Omental fat pad (tissue), 4 donors: ENCODE data around the gene TLX1. TPM values are rescaled to one million over a fixed set of nuclear protein-coding genes. Genes with fewer than 3 reads are reported as not detected.

Experiments used
- ATAC-seq: fragments of 150-250 bp; one replicate; pipeline ENCODE4 v1.9.1; 2016; ENCODE audit warnings: mild to moderate bottlenecking, moderate library complexity; ENCODE audit not compliant: low FRiP score
- DNase-seq: peaks from one replicate; pipeline ENCODE4 v3.0.0-alpha.2; 2019; ENCODE audit warnings: low spot score
- total RNA-seq, 4 donors: library from RNA; depleted of rRNA; stranded (reverse); fragments of >200 nt; gene quantifications; one replicate each; pipeline ENCODE4 v1.1.0, GENCODE V29; 2016
- TF ChIP-seq, protein P1 (sequence below), 3 donors: fragments of 450-650 bp; IDR thresholded peaks; one replicate each; pipeline ENCODE4 v1.5.1; 2016 to 2017; ENCODE audit warnings: antibody characterized with exemption in 3 of 3, mild to moderate bottlenecking in 3 of 3, moderate library complexity in 2 of 3

Gene TLX1
- total RNA-seq, 4 donors from 2014 or later, result not detected

DNA sequence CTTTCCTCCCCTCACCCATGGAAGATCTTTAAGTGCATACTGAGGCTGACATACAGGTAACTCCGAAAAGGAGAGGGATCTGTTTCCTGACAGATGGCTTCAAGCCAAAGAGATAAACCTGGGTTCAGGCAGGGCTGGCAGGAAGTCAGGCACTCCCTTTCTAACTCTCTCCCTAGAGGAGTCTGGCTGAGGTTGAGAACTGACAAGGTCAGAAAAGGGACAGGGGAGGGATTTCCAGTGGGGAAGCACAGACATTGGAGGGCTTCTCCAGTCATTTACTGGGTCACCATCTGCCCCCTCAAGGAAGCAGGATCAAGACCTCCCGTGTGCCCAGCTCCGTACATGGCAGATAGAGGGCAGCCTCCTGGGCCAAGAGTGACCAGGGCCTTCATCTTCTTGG, 31.6 kb downstream of the TLX1 start:
- DNase-seq (no peak), ATAC-seq (no peak)
- TF ChIP-seq, protein P1, sequence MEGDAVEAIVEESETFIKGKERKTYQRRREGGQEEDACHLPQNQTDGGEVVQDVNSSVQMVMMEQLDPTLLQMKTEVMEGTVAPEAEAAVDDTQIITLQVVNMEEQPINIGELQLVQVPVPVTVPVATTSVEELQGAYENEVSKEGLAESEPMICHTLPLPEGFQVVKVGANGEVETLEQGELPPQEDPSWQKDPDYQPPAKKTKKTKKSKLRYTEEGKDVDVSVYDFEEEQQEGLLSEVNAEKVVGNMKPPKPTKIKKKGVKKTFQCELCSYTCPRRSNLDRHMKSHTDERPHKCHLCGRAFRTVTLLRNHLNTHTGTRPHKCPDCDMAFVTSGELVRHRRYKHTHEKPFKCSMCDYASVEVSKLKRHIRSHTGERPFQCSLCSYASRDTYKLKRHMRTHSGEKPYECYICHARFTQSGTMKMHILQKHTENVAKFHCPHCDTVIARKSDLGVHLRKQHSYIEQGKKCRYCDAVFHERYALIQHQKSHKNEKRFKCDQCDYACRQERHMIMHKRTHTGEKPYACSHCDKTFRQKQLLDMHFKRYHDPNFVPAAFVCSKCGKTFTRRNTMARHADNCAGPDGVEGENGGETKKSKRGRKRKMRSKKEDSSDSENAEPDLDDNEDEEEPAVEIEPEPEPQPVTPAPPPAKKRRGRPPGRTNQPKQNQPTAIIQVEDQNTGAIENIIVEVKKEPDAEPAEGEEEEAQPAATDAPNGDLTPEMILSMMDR (IDR thresholded peaks at IDR 0.05), result no peak

DNA sequence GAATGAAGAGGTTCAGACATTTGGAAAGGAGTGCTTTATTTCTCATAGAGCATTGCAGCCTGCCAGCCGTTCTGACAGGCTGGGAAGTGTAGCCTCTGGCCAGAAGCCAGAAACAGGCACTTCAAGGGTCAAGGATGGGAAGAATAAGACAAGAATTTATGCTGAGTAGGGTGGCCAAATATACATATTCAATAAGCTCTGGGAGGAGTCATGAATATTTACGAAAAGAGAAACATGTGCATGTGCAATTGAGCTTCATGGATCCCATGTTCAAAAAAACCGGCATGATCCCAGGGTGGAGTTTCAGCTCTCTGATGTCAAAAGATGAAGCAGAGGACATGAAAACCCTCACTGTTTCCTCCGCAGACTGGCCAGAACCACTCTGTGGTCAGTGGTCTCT, 32.9 kb downstream of the TLX1 start:
- no peak for DNase-seq
- ATAC-seq, result no peak
- TF ChIP-seq, protein P1 (IDR thresholded peaks at IDR 0.05), result no peak

DNA sequence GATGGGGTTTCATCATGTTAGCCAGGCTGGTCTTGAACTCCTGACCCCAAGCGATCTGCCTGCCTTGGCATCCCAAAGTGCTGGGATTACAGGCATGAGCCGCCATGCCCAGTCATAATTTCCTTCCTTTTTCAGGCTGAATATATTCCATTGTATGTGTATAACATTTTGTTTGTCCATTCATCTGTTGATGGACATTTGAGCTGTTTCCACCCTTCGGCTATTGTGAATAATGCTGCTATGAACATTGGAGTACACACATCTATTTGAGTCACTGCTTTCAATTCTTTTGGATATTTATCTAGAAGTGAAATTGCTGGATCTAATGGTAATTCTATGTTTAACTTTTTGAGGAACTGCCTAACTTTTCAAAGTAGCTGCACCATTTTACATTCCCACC, 34.6 kb downstream of the TLX1 start:
- TF ChIP-seq, protein P1 (IDR thresholded peaks at IDR 0.05), result no peak
- ATAC-seq (no peak), DNase-seq (no peak)

DNA sequence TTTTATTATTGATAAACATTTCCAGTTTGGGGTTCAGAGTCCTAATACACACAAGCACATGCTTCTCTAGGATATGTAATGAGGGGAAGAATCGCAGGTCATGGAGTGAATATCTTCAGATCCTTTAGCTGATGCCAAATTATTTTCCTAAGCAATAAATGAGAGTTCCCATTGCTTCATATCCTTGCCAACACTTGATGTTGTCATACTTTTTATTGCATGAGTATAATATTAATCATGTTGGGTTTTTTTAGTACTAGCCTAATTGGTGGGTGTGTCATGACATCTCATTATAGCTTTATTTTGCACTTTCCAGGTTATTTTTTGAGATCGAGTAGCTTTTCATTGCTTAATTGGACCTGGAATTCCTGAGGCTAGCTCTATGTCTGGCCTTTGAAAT, 35.3 kb downstream of the TLX1 start:
- TF ChIP-seq, protein P1 (IDR thresholded peaks at IDR 0.05), result no peak
- no peak for DNase-seq

DNA sequence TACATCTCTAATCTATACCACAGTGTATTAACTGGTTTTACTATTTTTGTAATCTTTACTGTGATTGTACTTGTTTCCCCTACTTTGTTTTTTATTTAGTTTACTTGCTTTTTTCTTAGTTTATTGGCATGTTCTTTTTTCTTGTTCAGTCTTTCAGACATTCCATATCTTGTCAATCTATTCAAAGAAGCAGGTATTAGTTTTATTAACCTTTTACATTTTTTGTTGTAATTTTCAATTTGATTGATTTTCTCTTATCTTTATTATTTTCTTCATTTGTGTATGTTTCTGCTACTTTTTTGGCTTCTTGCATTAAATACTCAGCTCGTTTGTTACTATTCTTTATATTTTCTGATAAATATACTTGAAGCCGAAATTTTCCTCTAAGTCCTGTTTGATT, 41.6 kb downstream of the TLX1 start:
- ATAC-seq (no peak), DNase-seq (no peak)
- TF ChIP-seq, protein P1 (IDR thresholded peaks at IDR 0.05), result no peak

More for the DNA sequence above, 35.3 kb downstream of the TLX1 start:
- ATAC-seq, result no peak

DNA sequence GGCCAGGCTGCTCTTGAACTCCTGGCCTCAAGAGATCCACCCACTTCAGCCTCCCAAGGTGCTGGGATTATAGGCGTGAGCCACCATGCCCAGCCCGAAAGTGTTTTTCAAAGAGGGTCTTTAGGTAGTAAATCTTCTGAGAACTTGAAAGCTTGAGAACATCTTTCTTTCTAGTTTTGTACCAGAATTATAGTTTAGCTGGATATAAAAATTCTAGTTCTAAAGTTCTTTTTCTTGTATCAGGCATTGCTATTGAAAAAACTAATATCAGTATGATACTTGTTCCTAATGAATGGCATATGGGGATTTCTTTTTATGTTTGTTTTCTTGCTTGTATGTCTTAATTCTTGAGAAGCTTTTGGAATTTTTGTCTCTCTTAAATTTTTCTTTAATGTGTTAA, 43.2 kb downstream of the TLX1 start:
- ATAC-seq, result no peak
- TF ChIP-seq, protein P1 (IDR thresholded peaks at IDR 0.05), result no peak

DNA sequence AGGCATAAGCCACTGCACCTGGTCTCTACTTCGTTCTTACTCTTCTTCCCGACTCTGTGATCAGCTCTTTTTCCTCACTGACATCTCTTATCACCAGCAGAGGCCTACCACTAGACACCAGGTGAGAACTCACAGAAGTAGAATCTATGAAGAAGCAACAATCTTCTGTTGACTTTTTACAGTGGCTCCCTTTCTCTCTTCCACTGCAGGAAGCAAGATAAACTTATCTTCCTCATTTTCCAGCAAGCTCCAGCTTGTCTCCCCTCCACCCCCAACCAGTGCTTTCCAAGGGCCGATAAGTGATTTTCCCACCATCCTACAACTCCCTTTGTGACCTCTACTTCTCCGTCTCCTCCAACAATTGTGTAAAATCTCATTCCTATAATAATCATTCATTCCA, 45.5 kb downstream of the TLX1 start:
- DNase-seq (no peak), ATAC-seq (no peak)
- TF ChIP-seq, protein P1 (IDR thresholded peaks at IDR 0.05), result no peak

More for the DNA sequence above, 43.2 kb downstream of the TLX1 start:
- no peak for DNase-seq
